Neuronal stem cell (in vitro differentiated cells): Measurements from ENCODE around the gene INTS6. TPM values are rescaled to one million over a fixed set of nuclear protein-coding genes. Genes with fewer than 3 reads are reported as not detected.
A peak's percentile ranks its signal among the peaks of the same experiment; 100 is the strongest.

Experiments
- DNase-seq: peaks from one replicate; pipeline ENCODE4 v3.0.0-alpha.2; 2013; ENCODE audit warnings: low spot score
- H2AFZ ChIP-seq: one replicate; pipeline ENCODE4 v1.6.1; 2013; ENCODE audit warnings: mild to moderate bottlenecking, low read length, inconsistent platforms
- H2AK5ac ChIP-seq: 2 replicates; pipeline ENCODE4 v1.6.1; 2013; ENCODE audit warnings: low read depth, mild to moderate bottlenecking, inconsistent platforms, low read length, moderate library complexity, mixed read lengths
- H2BK120ac ChIP-seq: 2 replicates; pipeline ENCODE4 v1.6.1; 2013; ENCODE audit warnings: low read depth, mild to moderate bottlenecking, inconsistent platforms, low read length, moderate library complexity, mixed read lengths
- H2BK12ac ChIP-seq: one replicate; pipeline ENCODE4 v1.6.1; 2013; ENCODE audit warnings: low read length, inconsistent platforms
- H2BK15ac ChIP-seq: 2 replicates; pipeline ENCODE4 v1.6.1; 2013; ENCODE audit warnings: mild to moderate bottlenecking, low read length, inconsistent platforms, mixed read lengths
- H2BK5ac ChIP-seq: one replicate; pipeline ENCODE4 v1.6.1; 2013; ENCODE audit warnings: inconsistent platforms, mild to moderate bottlenecking, low read length, moderate library complexity
- H3K14ac ChIP-seq: one replicate; pipeline ENCODE4 v1.6.1; 2013; ENCODE audit warnings: low read length, inconsistent platforms
- H3K18ac ChIP-seq: 2 replicates; pipeline ENCODE4 v1.6.1; 2013; ENCODE audit warnings: low read length, inconsistent platforms
- H3K23ac ChIP-seq: 2 replicates; pipeline ENCODE4 v1.6.1; 2013; ENCODE audit warnings: low read depth, mild to moderate bottlenecking, mixed read lengths, low read length, inconsistent platforms; ENCODE audit not compliant: poor library complexity
- H3K27ac ChIP-seq: replicated peaks from 3 replicates; pipeline ENCODE4 v1.5.1; 2013; ENCODE audit warnings: low read length, inconsistent platforms
- H3K27me3 ChIP-seq, 3 experiments: 2 replicates each; pipeline ENCODE4 v1.6.1; 2013; ENCODE audit warnings: low read length in 3 of 3, mild to moderate bottlenecking in 2 of 3, inconsistent platforms in 1 of 3, low read depth in 1 of 3, mixed read lengths in 1 of 3, moderate library complexity in 1 of 3; ENCODE audit not compliant: control insufficient read depth in 3 of 3, insufficient read depth in 3 of 3
- H3K36me3 ChIP-seq, 2 donors: replicated peaks in 1 of 2; 2 replicates each; pipeline ENCODE4 v1.6.1; 2013; ENCODE audit warnings: low read length in 2 of 2; ENCODE audit not compliant: control insufficient read depth in 2 of 2, insufficient read depth in 2 of 2
- H3K4ac ChIP-seq: 2 replicates; pipeline ENCODE4 v1.6.1; 2013; ENCODE audit warnings: inconsistent platforms, mild to moderate bottlenecking, low read length, moderate library complexity
- H3K4me1 ChIP-seq, 2 donors: 1 replicate in 1 of 2; 2 replicates in 1 of 2; pipeline ENCODE4 v1.6.1; 2013; ENCODE audit warnings: low read length in 2 of 2, low read depth in 1 of 2; ENCODE audit not compliant: control insufficient read depth in 2 of 2, insufficient read depth in 1 of 2
- H3K4me2 ChIP-seq: one replicate; pipeline ENCODE4 v1.6.1; 2013; ENCODE audit warnings: mild to moderate bottlenecking, low read length, inconsistent platforms; ENCODE audit not compliant: insufficient read depth, poor library complexity, severe bottlenecking
- H3K4me3 ChIP-seq, 2 donors: 2 replicates each; pipeline ENCODE4 v1.5.1; 2013; ENCODE audit warnings: low read length in 2 of 2, mild to moderate bottlenecking in 2 of 2, inconsistent platforms in 1 of 2, moderate library complexity in 1 of 2
- H3K79me1 ChIP-seq: one replicate; pipeline ENCODE4 v1.6.1; 2013; ENCODE audit warnings: low read depth, mild to moderate bottlenecking, inconsistent platforms, low read length, moderate library complexity
- H3K9ac ChIP-seq: one replicate; pipeline ENCODE4 v1.6.1; 2013; ENCODE audit warnings: mild to moderate bottlenecking, low read depth, low read length, inconsistent platforms; ENCODE audit not compliant: poor library complexity
- H3K9me3 ChIP-seq, 2 donors: replicated peaks in 1 of 2; 2 replicates each; pipeline versions ENCODE3 to v1.6.1; 2013; ENCODE audit warnings: low read length in 2 of 2, mild to moderate bottlenecking in 2 of 2, inconsistent platforms in 1 of 2, low read depth in 1 of 2, mixed read lengths in 1 of 2, moderate library complexity in 1 of 2; ENCODE audit not compliant: control insufficient read depth in 2 of 2, insufficient read depth in 1 of 2
- H4K8ac ChIP-seq: one replicate; pipeline ENCODE4 v1.6.1; 2013; ENCODE audit warnings: low read depth, mild to moderate bottlenecking, inconsistent platforms, low read length, moderate library complexity
- H4K91ac ChIP-seq: one replicate; pipeline ENCODE4 v1.6.1; 2013; ENCODE audit warnings: low read length, low read depth, mild to moderate bottlenecking, inconsistent platforms; ENCODE audit not compliant: poor library complexity
- WGBS, 2 donors: extraction: QIAGEN DNeasy Blood & Tissue Kit; methylation state at CpG; one replicate each; pipeline ENCODE4 v1.1.7; 2013; ENCODE audit warnings: missing lambda C conversion rate in 2 of 2, mixed read lengths in 1 of 2; ENCODE audit not compliant: insufficient read length in 2 of 2, insufficient replicate concordance in 1 of 2; ENCODE audit errors: extremely low coverage in 2 of 2; 5-methylcytosine and 5-hydroxymethylcytosine counted together
- polyA plus RNA-seq, 2 experiments: library from polyadenylated mRNA; stranded (reverse); fragments of 200-250 nt; gene quantifications; one replicate each; pipeline ENCODE4 v1.2.3, GENCODE V29; 2013

Gene INTS6
- polyA plus RNA-seq (2013, experiment 1 of 2), result 14.2 TPM
- polyA plus RNA-seq (2013, experiment 2 of 2), result 13.5 TPM

DNA sequence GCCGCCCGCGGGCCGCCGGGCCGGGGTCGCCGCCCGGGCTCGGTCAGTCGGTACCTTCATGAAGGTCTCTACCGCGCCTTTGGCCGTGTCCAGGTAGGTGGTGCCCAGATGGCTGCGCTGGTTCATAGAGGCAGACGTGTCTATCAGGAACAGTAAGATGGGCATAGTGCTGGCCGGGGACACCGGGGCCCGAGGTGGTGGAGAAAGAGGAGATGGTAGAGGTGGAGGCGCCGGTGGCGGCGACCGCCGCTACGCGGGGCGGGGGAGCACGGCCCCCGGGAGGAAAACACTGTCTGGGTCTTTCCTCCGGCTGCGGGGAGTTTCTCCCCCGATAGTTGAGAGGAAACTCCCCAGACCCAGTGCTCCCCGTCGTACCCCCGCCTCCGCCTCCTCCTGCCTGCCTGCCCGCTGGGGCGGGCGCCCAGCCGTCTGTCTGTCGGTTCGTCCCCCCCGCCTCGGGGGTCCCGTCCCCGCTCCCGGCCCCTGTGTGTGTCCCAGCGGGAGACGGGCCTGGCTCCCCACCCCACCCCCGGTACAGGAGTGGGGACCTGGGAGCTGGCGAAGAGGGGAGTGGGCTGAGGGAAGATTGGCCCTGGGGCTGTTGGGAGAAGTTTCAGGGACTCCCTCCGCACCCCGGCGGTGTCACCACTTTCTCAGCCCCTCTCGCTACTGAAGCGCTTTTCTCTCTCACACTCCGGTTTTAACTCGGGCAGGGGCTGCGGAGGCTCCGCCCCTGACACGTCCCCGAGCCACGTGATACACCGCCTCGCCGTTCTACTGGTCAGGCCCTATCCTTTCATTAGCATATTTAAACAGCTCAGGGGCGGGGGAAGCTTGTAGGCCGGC is at the start of gene INTS6:
INTS6 (minus strand) TSS at position 676 of the 846 bp plus-strand sequence; CDS start at position 165, 511 bp downstream.
- peak within 1 kb of the TSS; percentile 90 for H2BK12ac ChIP-seq
- peak; percentile 99 for DNase-seq
- peak within 1 kb of the TSS; percentile 96 for H3K27ac ChIP-seq
- H2BK5ac ChIP-seq, result peak within 1 kb of the TSS; percentile 99
- peaks cover 0 to 2% (median 0%) of the 10 kb centered on the region in 3 experiments for H3K27me3 ChIP-seq
- peak within 1 kb of the TSS; percentile 64 for H3K4me2 ChIP-seq
- H3K23ac ChIP-seq, result peak within 1 kb of the TSS; percentile 97
- peak within 1 kb of the TSS; percentile 89 for H2BK15ac ChIP-seq
- H3K79me1 ChIP-seq, result no peaks in the 10 kb centered on the region
- peaks cover 1 to 8% of the 10 kb centered on the region in 2 donors for H3K4me1 ChIP-seq
- H4K91ac ChIP-seq, result peak within 1 kb of the TSS; percentile 72
- peak within 1 kb of the TSS; percentile 82 for H4K8ac ChIP-seq
- H3K4me3 ChIP-seq, result peak within 1 kb of the TSS; percentile 93 to 98
- no CpG with 5 or more reads among the region's 69 CpGs for WGBS, 2 donors
- H2AFZ ChIP-seq, result peak within 1 kb of the TSS; percentile 94
- H2BK120ac ChIP-seq, result peak within 1 kb of the TSS; percentile 76
- peaks cover 12 to 54% of the 10 kb centered on the region in 2 donors for H3K36me3 ChIP-seq
- H3K14ac ChIP-seq, result peak within 1 kb of the TSS; percentile 96
- peak within 1 kb of the TSS; percentile 99 for H3K18ac ChIP-seq
- H3K9ac ChIP-seq, result peak within 1 kb of the TSS; percentile 99
- peaks cover 8 to 15% of the 10 kb centered on the region in 2 donors for H3K9me3 ChIP-seq
- peak within 1 kb of the TSS; percentile 23 for H3K4ac ChIP-seq
- peak within 1 kb of the TSS; percentile 70 for H2AK5ac ChIP-seq

DNA sequence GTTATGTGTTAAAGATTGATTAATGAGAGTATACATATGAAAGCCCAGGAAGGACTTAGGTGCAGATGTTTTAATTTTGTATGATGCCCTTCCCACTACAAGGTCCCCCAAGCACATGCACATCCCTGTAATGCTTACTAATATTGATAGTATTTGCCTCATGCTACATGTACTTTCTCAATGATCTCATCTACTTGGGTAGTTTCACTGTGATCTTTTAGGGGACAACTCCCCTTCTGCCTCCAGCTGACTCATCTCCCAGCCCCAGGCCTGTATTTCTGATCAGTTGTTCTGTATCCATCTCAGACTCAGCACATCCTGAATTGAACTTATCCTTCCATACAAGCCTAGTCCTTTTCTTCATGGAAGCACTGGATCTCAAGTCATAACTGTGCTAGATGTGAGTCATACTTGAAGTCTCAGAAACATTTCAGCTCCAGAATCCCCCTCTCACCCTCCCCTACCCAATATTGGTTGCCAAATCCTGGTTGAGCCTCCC is 49.4 kb upstream of the INTS6 start:
- H2AFZ ChIP-seq, result no peak overlapping the region
- no peak overlapping the region for H3K23ac ChIP-seq
- no peaks in the 10 kb centered on the region for H3K79me1 ChIP-seq
- no peak overlapping the region for H3K4me3 ChIP-seq
- H3K9ac ChIP-seq, result no peak overlapping the region
- no peak overlapping the region for H3K27ac ChIP-seq
- no peak overlapping the region for H3K4ac ChIP-seq
- DNase-seq, result no peak
- H3K36me3 ChIP-seq, result no peaks in the 10 kb centered on the region
- no peak overlapping the region for H4K91ac ChIP-seq
- no peaks in the 10 kb centered on the region for H3K9me3 ChIP-seq
- H2BK12ac ChIP-seq, result no peak overlapping the region
- no peak overlapping the region for H4K8ac ChIP-seq
- H3K18ac ChIP-seq, result no peak overlapping the region
- no peak overlapping the region for H2BK120ac ChIP-seq
- H3K4me2 ChIP-seq, result no peak overlapping the region
- H3K4me1 ChIP-seq, result no peaks in the 10 kb centered on the region
- no peak overlapping the region for H2BK5ac ChIP-seq
- peaks cover 0 to 11% (median 0%) of the 10 kb centered on the region in 3 experiments for H3K27me3 ChIP-seq
- no peak overlapping the region for H2AK5ac ChIP-seq
- no peak overlapping the region for H3K14ac ChIP-seq
- H2BK15ac ChIP-seq, result no peak overlapping the region

GRCh38 chr13:51501592-51502152 is 48.8 kb upstream of the INTS6 start:
- no peak overlapping the region for H3K18ac ChIP-seq
- H3K14ac ChIP-seq, result no peak overlapping the region
- H3K9ac ChIP-seq, result no peak overlapping the region
- H4K91ac ChIP-seq, result no peak overlapping the region
- no CpG with 5 or more reads among the region's 1 CpG for WGBS, 2 donors
- H3K79me1 ChIP-seq, result no peaks in the 10 kb centered on the region
- no peak overlapping the region for H3K4me2 ChIP-seq
- no peak overlapping the region for H2AK5ac ChIP-seq
- H2BK5ac ChIP-seq, result no peak overlapping the region
- DNase-seq, result no peak
- H2BK12ac ChIP-seq, result no peak overlapping the region
- H2AFZ ChIP-seq, result no peak overlapping the region
- H3K27me3 ChIP-seq, result peaks cover 0 to 15% (median 0%) of the 10 kb centered on the region in 3 experiments
- no peak overlapping the region for H3K4ac ChIP-seq
- H4K8ac ChIP-seq, result no peak overlapping the region
- H2BK120ac ChIP-seq, result no peak overlapping the region
- no peak overlapping the region for H3K4me3 ChIP-seq
- no peak overlapping the region for H3K23ac ChIP-seq
- no peak overlapping the region for H2BK15ac ChIP-seq
- H3K4me1 ChIP-seq, result no peaks in the 10 kb centered on the region
- no peaks in the 10 kb centered on the region for H3K9me3 ChIP-seq
- H3K27ac ChIP-seq, result no peak overlapping the region
- no peaks in the 10 kb centered on the region for H3K36me3 ChIP-seq

GRCh38 chr13:51501096-51501495 is 48.3 kb upstream of the INTS6 start:
- Histone ChIP-seq H3K4me1 (no peaks in the 10 kb centered on the region), H4K8ac (no peak overlapping the region), H2BK12ac (no peak overlapping the region), H2AK5ac (no peak overlapping the region), H4K91ac (no peak overlapping the region), H3K14ac (no peak overlapping the region), H3K18ac (no peak overlapping the region), H3K27ac (no peak overlapping the region), H3K36me3 (no peaks in the 10 kb centered on the region), H3K4me3 (no peak overlapping the region), H3K23ac (no peak overlapping the region), H3K4me2 (no peak overlapping the region), H3K9me3 (no peaks in the 10 kb centered on the region), H2AFZ (no peak overlapping the region), H3K27me3 (peaks cover 0 to 15% (median 0%) of the 10 kb centered on the region in 3 experiments), H2BK15ac (no peak overlapping the region), H2BK5ac (no peak overlapping the region), H3K4ac (no peak overlapping the region), H3K79me1 (no peaks in the 10 kb centered on the region), H3K9ac (no peak overlapping the region), H2BK120ac (no peak overlapping the region)
- no CpG with 5 or more reads among the region's 4 CpGs for WGBS, 2 donors
- no peak for DNase-seq
